Ascending aorta (tissue), 2 donors: ENCODE results near the gene ANAPC4. TPM values are rescaled to one million over a fixed set of nuclear protein-coding genes. Genes with fewer than 3 reads are reported as not detected.
"Not testable (repeated sequence)": the region's sequence is repeated elsewhere in the genome, so short reads cannot be mapped to it uniquely, and the experiment has no call there.

Experiments used
- DNase-seq, 2 donors: peaks; one replicate each; pipeline ENCODE4 v3.0.0-alpha.2; 2019; ENCODE audit warnings: low spot score in 2 of 2
- H3K27ac ChIP-seq, 2 donors: fragments of 200-600 bp; sonication (generic); one replicate each; pipeline ENCODE4 v1.5.1; 2016 to 2017; ENCODE audit warnings: mild to moderate bottlenecking in 1 of 2
- H3K27me3 ChIP-seq: fragments of 200-600 bp; sonication (generic); one replicate; pipeline ENCODE4 v1.5.1; 2017
- H3K36me3 ChIP-seq, 2 donors: fragments of 200-600 bp; sonication (generic); one replicate each; pipeline ENCODE4 v1.5.1; 2016
- H3K4me1 ChIP-seq, 2 donors: fragments of 200-600 bp; sonication (generic); one replicate each; pipeline ENCODE4 v1.5.1; 2016 to 2017; ENCODE audit warnings: mild to moderate bottlenecking in 1 of 2
- H3K4me3 ChIP-seq, 2 donors: fragments of 200-600 bp; sonication (generic); one replicate each; pipeline ENCODE4 v1.5.1; 2016 to 2017; ENCODE audit warnings: mild to moderate bottlenecking in 1 of 2
- H3K9me3 ChIP-seq, 2 donors: fragments of 200-600 bp; sonication (generic); one replicate each; pipeline ENCODE4 v1.5.1; 2016
- CTCF ChIP-seq, 3 experiments: fragments of 200-600 bp in 2 of 3; fragments of 450-650 bp in 1 of 3; sonication (generic) in 2 of 3; IDR thresholded peaks; one replicate each; pipeline ENCODE4 v1.5.1; 2016 to 2019; ENCODE audit warnings: antibody characterized with exemption in 3 of 3, mild to moderate bottlenecking in 1 of 3, moderate library complexity in 1 of 3
- intact Hi-C: fragments of 100-400 bp; cut with DNase I; formaldehyde crosslinking; loops from one replicate; pipeline ENCODE4 v1.15.1; 2023
- total RNA-seq: library from RNA; depleted of rRNA; stranded (reverse); fragments of >200 nt; gene quantifications from one replicate; pipeline ENCODE4 v1.1.0, GENCODE V29; 2016

The ANAPC4 gene
- total RNA-seq, 1 donor from 2014 or later: 23.4 TPM

DNA sequence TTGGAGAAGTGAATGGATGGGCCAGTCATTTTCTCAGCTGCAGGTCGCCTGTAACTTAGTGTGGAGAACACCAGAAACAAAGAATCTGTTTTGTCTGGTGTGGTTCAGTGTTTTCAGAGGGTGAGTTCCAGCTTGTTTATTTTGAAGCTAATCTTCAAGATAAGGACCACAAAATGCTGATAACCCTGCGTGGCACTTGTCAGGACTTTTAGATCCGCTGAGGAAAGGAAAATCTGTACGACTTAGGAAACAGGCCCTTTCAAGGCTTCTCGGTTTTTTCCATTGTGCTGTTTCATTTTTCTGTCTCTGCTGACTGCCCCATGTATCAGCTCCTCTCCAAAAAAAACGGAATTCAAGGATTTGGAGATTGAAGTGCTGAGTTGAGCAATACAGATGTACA, 8.7 kb upstream of the ANAPC4 start:
- Histone ChIP-seq H3K36me3 (peaks cover 0 to 11% of the 10 kb centered on the region in 2 donors), H3K4me1 (no peaks in the 10 kb centered on the region), H3K27ac (no peak overlapping the region), H3K4me3 (no peak overlapping the region), H3K27me3 (no peaks in the 10 kb centered on the region), H3K9me3 (no peaks in the 10 kb centered on the region)
- intact Hi-C loops: no loop called here
- no peak for DNase-seq
- no peak for TF ChIP-seq CTCF (IDR thresholded peaks at IDR 0.05)

DNA sequence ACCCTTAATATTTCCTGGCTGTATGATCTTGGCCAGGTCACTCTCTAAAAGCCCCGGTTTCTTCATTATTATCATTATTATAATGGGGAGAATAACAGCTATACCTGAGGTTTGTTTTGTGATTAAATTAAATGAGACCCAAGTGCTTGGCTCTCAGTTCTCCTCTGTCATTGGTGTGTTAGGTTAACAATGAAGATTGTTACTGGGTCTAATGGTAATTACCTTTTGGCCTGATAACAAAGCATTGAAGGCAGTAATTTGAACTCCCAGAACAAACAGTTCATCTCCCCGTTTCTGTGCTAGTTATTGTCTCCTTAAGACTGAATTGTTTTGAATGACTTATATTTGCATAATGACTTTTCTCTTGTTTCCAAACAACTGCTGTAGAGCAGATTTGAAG, 6.8 kb upstream of the ANAPC4 start:
- TF ChIP-seq CTCF (IDR thresholded peaks at IDR 0.05): no peak
- intact Hi-C loops: no loop called here
- H3K27me3 ChIP-seq: no peaks in the 10 kb centered on the region
- H3K4me1 ChIP-seq: no peaks in the 10 kb centered on the region
- no peak overlapping the region for H3K27ac ChIP-seq
- DNase-seq: no peak
- peaks cover 0 to 3% of the 10 kb centered on the region in 2 donors for H3K36me3 ChIP-seq
- H3K4me3 ChIP-seq: no peak overlapping the region
- no peaks in the 10 kb centered on the region for H3K9me3 ChIP-seq

DNA sequence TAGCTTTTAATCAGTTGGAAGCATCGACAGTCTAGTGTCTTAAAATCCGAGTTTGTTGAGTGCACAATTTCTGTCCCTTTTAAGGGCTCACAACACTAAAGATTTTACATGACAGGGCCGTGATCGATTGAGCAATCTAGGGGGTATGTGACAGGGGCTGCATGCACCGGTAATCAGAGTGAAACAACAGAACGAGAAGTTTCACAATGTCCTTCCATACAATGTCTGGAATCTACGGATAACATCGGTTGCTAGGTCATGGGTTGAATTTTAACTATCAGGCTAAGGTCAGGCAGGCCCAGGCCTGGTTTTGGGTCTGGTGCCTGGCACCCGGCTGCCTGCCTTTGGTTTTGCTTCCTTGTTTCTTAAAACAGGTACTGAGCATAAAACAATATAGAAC, 4.5 kb upstream of the ANAPC4 start:
- H3K27ac ChIP-seq, H3K27me3 ChIP-seq, intact Hi-C loops, H3K4me3 ChIP-seq, DNase-seq, H3K4me1 ChIP-seq, H3K9me3 ChIP-seq, H3K36me3 ChIP-seq: not testable (repeated sequence)

DNA sequence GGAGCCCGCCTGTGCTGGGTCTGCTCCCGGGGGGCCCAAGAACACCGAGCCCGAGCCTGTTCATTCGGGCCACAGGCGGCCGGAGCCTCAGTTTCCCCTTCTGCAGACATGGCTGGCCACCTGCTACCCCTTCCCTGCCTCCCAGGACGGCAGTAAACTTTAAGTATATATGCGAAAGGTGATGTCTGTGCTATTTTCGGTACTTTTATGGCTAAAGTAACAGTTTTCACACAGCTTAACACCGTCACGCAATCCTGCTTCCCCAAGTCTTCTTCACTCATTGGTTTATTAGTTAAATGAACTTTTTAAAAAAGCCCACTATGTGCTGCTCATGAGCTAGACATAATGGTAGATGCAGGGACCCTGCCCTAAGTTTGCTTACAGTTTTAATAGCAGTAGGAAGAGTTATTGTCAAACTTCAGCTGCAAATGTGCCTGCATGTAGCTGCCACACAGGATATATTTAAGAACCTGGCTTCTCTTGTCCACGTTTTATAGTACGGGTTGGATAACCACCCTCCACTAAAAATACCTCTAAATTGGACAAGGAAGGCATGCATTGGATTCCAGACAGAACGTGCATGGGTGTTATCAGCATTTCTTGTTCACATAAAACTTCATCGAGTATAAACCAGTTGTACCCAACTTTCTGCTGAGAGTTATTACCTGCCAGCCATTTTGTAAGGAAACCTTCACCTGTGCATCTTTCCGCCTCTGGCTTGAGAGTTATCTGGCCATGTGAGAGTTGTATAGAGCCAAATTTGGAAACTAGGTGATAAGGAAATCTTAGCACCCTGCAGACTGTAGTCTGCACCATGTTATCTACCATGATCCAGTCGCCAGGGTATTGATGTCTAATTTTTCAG, 741 bp downstream of the ANAPC4 start:
- Histone ChIP-seq H3K27ac (peak overlapping the region; percentile 71 to 85), H3K4me3 (peak overlapping the region; percentile 79 to 94), H3K27me3 (no peaks in the 10 kb centered on the region), H3K36me3 (peaks cover 5 to 12% of the 10 kb centered on the region in 2 donors), H3K4me1 (peaks cover 0 to 3% of the 10 kb centered on the region in 2 donors), H3K9me3 (no peaks in the 10 kb centered on the region)
- intact Hi-C loops: loop anchor here (2.0 to 5.0 kb wide), 5 partner anchors 65 to 1484 kb away; partner anchors contain the start of genes PI4K2B, SEPSECS, STIM2 and ZCCHC4
- TF ChIP-seq CTCF (IDR thresholded peaks at IDR 0.05): no peak
- no peak for DNase-seq

DNA sequence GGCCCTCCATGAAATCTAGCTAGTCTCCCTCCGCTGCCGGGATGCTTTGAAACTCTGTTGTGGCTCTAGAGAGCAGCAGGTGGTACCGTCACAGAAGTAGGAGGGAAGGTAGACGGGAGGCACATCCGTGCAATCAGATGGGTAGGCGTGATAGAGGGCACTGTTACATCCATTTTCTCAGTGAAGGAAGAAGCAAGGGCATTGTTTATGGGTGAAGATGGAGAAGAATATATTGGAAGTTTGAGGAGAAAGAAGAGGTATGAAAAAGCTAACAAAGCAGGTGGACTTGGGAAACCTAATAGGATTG, 1.3 kb downstream of the ANAPC4 start:
- Histone ChIP-seq H3K27me3 (no peaks in the 10 kb centered on the region), H3K4me3 (peak overlapping the region; percentile 79 to 94), H3K36me3 (peaks cover 5 to 18% of the 10 kb centered on the region in 2 donors), H3K27ac (no peak overlapping the region), H3K9me3 (no peaks in the 10 kb centered on the region), H3K4me1 (peaks cover 0 to 3% of the 10 kb centered on the region in 2 donors)
- no peak for DNase-seq
- TF ChIP-seq CTCF (IDR thresholded peaks at IDR 0.05): no peak
- intact Hi-C loops: loop anchor here (5.0 kb wide), 2 partner anchors 216 to 1484 kb away; partner anchors contain the start of genes SEPSECS and STIM2

DNA sequence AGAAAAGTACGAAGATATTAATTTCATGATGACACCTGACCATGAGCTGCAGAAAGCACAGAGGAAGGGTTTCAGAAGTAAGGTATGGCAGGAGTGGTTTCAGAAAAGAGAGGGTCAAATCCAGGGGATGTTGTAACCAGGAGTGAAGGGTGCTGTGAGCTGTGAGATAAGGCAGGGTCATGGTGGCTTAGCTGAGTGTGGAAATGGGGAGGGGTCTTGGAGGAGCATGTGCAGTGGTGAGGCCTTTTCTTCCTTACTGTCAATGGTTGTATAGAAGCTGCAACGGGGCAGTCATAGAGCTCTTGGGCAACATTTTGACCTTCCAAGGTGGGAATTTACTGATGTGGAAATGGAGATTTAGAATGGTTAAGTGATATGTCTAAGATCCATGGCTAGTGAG, 2.5 kb downstream of the ANAPC4 start:
- no peak overlapping the region for H3K4me3 ChIP-seq
- intact Hi-C loops: loop anchor here (5.0 kb wide), 2 partner anchors 217 to 1483 kb away; partner anchors contain the start of genes SEPSECS and STIM2
- H3K27ac ChIP-seq: peak overlapping the region in 1 of 2 donors; percentile 15
- no peak for TF ChIP-seq CTCF (IDR thresholded peaks at IDR 0.05)
- H3K4me1 ChIP-seq: peaks cover 0 to 3% of the 10 kb centered on the region in 2 donors
- DNase-seq: no peak
- H3K9me3 ChIP-seq: no peaks in the 10 kb centered on the region
- H3K27me3 ChIP-seq: no peaks in the 10 kb centered on the region
- H3K36me3 ChIP-seq: peaks cover 15 to 30% of the 10 kb centered on the region in 2 donors
